Activated CD4-positive, alpha-beta T cell treated with anti-CD3 and anti-CD28 coated beads for 1 hour (primary cell): ENCODE data around the gene TNS1.

Source experiments
- DNase-seq: peaks from one replicate; pipeline ENCODE4 v3.0.0-alpha.2; 2020

The TNS1 gene

GRCh38 chr2:217858519-217859491 lies 144.0 kb downstream of the TNS1 start:
- no peak for DNase-seq

GRCh38 chr2:217857624-217858506 lies 144.9 kb downstream of the TNS1 start:
- DNase-seq, result no peak

- DNase-seq, result no peak
These were observed 145.9 kb downstream of the TNS1 start for GRCh38 chr2:217856871-217857270.

DNA sequence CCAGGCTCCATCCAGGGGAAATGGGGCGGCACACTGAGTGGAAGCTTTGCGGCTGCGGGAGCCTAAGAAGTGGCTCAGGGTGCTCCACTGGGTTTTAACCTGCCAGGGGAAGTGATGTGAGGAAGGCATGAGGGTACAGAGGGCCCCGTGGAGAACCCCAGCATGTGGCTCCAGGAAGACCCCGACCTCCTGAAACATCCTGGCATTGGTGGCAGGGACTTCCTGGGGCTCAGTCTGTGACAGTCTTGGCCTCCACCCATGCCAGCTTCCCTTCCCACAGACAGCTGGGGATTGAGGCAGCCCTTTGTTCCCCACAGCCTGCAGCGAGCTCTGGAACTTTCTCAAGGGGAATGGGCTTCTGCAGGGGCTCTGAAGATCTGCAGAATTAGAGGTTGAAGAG lies 146.6 kb downstream of the TNS1 start:
- no peak for DNase-seq

DNA sequence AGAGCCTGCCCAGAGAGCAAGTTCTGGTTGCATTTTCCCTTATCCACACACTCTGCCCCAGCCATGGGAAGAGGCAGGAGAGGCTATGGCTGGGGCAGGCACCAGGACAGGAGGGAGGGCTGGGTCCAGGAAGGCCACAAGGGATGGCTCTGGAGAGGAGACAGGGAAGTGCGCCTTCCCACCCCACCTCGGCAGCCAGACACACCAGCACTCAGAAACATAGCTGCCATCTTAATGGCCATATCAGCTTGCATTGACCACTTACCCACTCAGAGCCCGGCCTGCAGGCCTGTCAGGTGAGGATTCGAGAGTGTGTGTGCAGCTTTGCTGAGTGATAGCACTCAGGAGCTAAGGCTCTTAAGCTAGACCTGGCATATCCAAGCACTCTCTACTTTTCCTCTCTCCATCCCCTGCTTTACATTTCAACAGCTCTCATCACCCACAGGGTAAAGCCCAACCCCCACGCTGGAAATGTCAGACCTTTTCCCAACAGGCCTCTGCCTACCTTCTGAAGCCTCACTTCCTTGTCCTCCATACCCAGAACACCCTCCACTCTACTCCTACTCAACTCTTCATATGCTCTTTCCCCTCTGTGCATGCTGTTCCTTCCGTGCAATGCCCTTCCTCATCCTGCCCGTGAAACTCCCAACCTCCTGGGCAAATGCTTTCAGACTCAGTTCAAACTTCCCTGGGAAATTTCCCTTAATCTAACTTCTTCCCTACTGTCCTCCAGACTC lies 147.9 kb downstream of the TNS1 start:
- no peak for DNase-seq

- DNase-seq, result no peak
These were observed 148.8 kb downstream of the TNS1 start for GRCh38 chr2:217853961-217854360.

GRCh38 chr2:217853301-217853881 lies 149.4 kb downstream of the TNS1 start:
- no peak for DNase-seq

GRCh38 chr2:217852555-217853211 lies 150.1 kb downstream of the TNS1 start:
- no peak for DNase-seq

DNA sequence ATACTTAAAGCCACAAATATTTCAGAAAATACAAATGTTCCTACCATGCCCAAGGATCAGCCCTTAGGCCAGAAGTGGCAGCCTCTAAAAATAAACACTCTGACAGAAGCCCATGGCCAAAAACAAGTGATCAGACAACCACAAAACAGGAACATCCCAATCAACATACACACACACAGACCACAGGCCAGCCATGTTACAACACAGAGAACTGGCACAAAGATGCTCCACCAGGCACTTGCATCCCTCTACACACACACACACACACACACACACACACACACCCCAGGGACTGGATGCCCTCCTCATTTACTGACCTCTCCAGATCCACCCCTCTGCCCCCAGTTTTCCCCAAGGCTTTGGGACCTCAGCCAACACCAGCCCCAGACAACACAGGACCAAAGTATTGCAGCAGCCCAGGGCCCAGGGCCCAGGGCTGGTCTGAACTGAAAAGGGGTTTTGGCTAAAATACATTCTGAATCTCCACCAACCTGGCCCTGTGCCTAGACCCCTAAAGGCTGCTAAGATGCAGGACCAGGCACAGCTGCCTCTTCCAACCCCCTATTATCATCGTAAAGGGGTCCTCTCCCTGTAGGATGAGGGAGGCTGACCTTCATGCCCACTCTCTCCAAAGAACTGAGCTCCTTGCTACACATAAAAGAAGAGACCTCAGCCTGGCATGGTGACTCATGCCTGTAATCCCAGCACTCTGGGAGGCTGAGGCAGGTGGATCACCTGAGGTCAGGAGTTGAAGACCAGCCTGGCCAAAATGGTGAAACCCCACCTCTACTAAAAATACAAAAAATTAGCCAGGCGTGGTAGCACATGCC lies 151.4 kb downstream of the TNS1 start:
- no peak for DNase-seq

DNA sequence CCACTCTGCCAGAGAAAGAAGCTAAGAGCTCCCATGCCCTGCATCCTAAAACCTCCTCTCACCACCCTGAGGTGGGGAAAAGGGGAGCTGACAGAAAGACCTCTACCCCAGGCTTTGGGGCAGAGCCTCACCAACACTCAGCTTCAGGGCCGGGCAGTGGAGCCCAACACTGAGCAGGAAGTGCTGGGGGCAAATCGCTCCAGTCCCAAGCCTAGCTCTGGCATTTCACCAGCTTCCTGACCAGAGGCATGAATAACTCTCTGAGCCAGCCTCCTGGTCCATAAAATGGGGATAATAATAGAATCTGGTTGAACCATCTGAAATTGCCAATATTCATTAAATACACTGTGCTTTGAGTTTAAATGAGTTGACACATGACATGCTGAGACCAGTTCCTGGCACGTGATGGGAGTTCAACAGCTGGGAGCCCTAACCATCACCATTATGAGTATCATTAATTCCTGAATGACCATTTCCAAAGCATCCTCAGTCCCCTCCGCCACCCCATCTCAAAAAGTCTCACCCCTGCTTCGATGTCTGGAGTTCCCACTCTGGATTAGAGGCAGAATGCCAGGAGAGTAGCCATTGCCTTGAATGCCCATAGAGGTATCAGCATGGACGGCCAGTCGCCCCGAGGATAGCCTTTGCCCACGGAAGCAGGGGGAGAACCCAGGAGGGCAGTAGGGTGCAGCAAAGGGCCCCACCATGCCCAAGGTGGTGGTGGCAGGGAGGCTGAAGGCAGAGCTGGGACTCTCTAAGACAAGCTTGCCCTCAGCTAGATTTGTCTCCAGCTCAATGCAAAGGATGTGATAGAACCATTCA lies 153.4 kb downstream of the TNS1 start:
- no peak for DNase-seq

- DNase-seq, result no peak
These were observed 154.3 kb downstream of the TNS1 start for GRCh38 chr2:217848351-217848957.

DNA sequence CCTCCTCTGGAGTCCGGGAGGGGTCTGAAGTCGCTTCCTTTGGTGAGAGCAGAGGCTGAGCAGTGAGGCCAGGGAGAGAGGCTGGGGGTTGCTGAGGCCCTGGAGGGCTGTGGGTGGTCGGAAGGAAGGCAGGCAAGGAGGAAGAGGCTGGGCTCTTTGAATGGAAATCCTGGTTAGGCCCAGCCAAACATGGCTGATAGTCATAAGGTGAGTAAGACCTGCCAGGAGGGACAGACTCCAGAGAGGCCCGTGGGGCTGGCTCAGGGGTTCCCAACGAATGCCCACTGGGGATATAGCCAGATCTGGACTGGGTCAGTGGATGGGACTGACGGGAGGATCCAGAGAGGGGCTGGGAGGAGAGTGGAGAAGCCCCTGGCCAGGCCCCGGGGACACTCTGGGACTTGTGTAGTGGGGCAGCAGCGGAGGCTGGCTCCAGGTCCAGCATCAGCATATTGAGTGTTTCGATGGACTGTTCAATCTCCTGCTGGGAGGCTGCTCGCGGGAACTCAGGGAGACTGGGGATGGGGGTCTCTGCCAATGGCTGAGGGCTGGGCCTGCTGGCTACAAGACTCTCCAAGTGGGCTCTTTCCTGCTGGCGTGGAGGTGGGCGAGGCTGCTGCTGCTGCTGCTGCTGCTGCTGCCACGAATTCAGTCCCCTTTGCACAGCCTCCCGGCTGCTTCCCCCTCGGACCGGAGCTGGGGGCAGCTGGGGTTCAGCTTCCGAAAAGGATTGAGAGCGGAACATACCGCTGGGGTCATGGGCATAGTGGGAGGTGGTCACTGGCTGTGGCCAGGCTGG lies 155.0 kb downstream of the TNS1 start:
- no peak for DNase-seq

GRCh38 chr2:217847115-217847514 lies 155.7 kb downstream of the TNS1 start:
- no peak for DNase-seq

GRCh38 chr2:217846321-217846743 lies 156.5 kb downstream of the TNS1 start:
- DNase-seq, result no peak

- no peak for DNase-seq
These were observed 157.5 kb downstream of the TNS1 start for GRCh38 chr2:217845301-217845700.

DNA sequence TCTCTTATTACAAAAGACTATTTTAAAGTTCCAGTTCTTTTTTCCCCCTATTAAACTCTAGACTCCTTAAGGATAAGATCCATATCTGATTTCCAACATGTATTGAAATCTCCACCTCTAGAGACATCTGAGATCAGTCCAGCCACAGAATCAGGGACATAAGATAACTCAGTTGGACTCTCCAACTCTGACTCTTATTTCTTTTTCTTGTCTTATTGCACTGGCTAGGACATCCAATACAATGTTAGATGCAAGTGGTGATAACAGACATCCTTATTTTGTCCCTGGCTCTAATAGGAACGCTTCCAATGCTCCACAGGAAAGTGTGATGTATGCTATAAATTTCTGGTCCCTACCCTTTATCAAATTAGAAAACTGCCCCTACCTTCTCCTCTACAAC lies 158.1 kb downstream of the TNS1 start:
- no peak for DNase-seq

- DNase-seq, result no peak
These were observed 159.5 kb downstream of the TNS1 start for GRCh38 chr2:217843324-217843723.

GRCh38 chr2:217842017-217842416 lies 160.8 kb downstream of the TNS1 start:
- DNase-seq, result no peak

GRCh38 chr2:217840522-217840921 lies 162.3 kb downstream of the TNS1 start:
- no peak for DNase-seq
